HepG2 (cell line): ENCODE results near the gene PKD1L1. TPM values are rescaled to one million over a fixed set of nuclear protein-coding genes. Genes with fewer than 3 reads are reported as not detected.

Experiments used
- ATAC-seq: fragments of 200-7000 bp; cut with Tn5 transposase; 3 replicates; pipeline ENCODE4 v1.9.1; 2020; ENCODE audit warnings: mild to moderate bottlenecking, moderate library complexity
- BruUV-seq: library from RNA; stranded (reverse); fragments of 400-500 nt; replicated peaks from 2 replicates; lab custom pipeline; 2021; lab: Mats Ljungman, UMichigan
- CTCF ChIA-PET: fragments of 300-600 bp; formaldehyde crosslinking; extraction: SDS; loops from one replicate; lab custom pipeline; 2021; ENCODE audit warnings: low total read pairs, inconsistent platforms, low intra/inter-chr PET ratio; lab: Yijun Ruan, JAX
- POLR2A ChIA-PET: fragments of 350-600 bp; sonication (Branson Sonifier 250); formaldehyde crosslinking; loops from one replicate; lab custom pipeline; 2020; ENCODE audit warnings: antibody characterized with exemption, inconsistent platforms; lab: Yijun Ruan, JAX
- DNase-seq: peaks from one replicate; pipeline ENCODE4 v3.0.0-alpha.2; 2015; ENCODE audit warnings: low spot score
- FAIRE-seq: peaks from 3 replicates; lab custom pipeline; 2011; peaks lifted over from hg19 to GRCh38; lab: Jason Lieb, UNC
- H2AFZ ChIP-seq: one replicate; pipeline ENCODE4 v1.6.1; 2011; ENCODE audit warnings: low read length, inconsistent platforms
- H3K27ac ChIP-seq: fragments of 300-600 bp; 3 replicates; pipeline ENCODE4 v1.8.0; 2011; ENCODE audit warnings: mixed run types, mild to moderate bottlenecking, mixed read lengths, low read length, inconsistent platforms; ENCODE audit not compliant: insufficient read depth; ENCODE audit errors: extremely low read length
- H3K27me3 ChIP-seq, 2 experiments: fragments of 200-600 bp in 1 of 2; 2 replicates in 1 of 2; 3 replicates in 1 of 2; pipeline versions ENCODE4 v1.6.0 to v1.8.0; 2011; ENCODE audit warnings: low read length in 2 of 2, mild to moderate bottlenecking in 2 of 2, moderate library complexity in 2 of 2, inconsistent platforms in 1 of 2; ENCODE audit not compliant: insufficient read depth in 2 of 2, control insufficient read depth in 1 of 2
- H3K36me3 ChIP-seq, 2 experiments: fragments of 200-600 bp in 1 of 2; replicated peaks in 1 of 2; 2 replicates in 1 of 2; 3 replicates in 1 of 2; pipeline versions ENCODE4 v1.5.1 to v1.8.0; 2011; ENCODE audit warnings: low read length in 2 of 2, inconsistent platforms in 1 of 2; ENCODE audit not compliant: insufficient read depth in 2 of 2, control insufficient read depth in 1 of 2
- H3K4me1 ChIP-seq: 2 replicates; pipeline ENCODE4 v1.5.1; 2012; ENCODE audit warnings: low read length, inconsistent platforms; ENCODE audit not compliant: insufficient read depth
- H3K4me2 ChIP-seq: 2 replicates; pipeline ENCODE4 v1.6.0; 2011; ENCODE audit warnings: low read depth, low read length, inconsistent platforms
- H3K4me3 ChIP-seq, 3 experiments: fragments of 200-600 bp in 1 of 3; sonication (generic), shearing (Covaris generic) in 1 of 3; replicated peaks in 1 of 3; 2 replicates each; pipeline ENCODE4 v1.5.1; 2011 to 2016; ENCODE audit warnings: low read length in 3 of 3, inconsistent platforms in 2 of 3, low read depth in 2 of 3, mild to moderate bottlenecking in 2 of 3, control low read depth in 1 of 3, mixed read lengths in 1 of 3; ENCODE audit not compliant: insufficient read depth in 1 of 3
- H3K79me2 ChIP-seq: one replicate; pipeline ENCODE4 v1.6.1; 2011; ENCODE audit warnings: low read length, inconsistent platforms; ENCODE audit not compliant: insufficient read depth
- H3K9ac ChIP-seq: 2 replicates; pipeline ENCODE4 v1.6.0; 2011; ENCODE audit warnings: mild to moderate bottlenecking, low read depth, low read length, inconsistent platforms; ENCODE audit not compliant: insufficient read depth
- H3K9me3 ChIP-seq: 2 replicates; pipeline ENCODE4 v1.5.1; 2012; ENCODE audit warnings: mild to moderate bottlenecking, low read length
- H4K20me1 ChIP-seq: 2 replicates; pipeline ENCODE4 v1.6.0; 2011; ENCODE audit warnings: inconsistent platforms, mild to moderate bottlenecking, low read length, moderate library complexity; ENCODE audit not compliant: insufficient read depth
- FIP1L1 ChIP-seq: fragments of 200-400 bp; formaldehyde crosslinking; IDR thresholded peaks from 2 replicates; pipeline ENCODE4 v1.6.1; 2018; ENCODE audit warnings: low read depth, mild to moderate bottlenecking, low read length, moderate library complexity, borderline replicate concordance; ENCODE audit not compliant: insufficient read depth
- JUND ChIP-seq: sonication (generic); formaldehyde crosslinking; IDR thresholded peaks from 2 replicates; pipeline ENCODE4 v1.8.0; 2022; ENCODE audit warnings: mild to moderate bottlenecking, missing genetic modification reagents
- MAFK ChIP-seq, 2 experiments: IDR thresholded peaks in 1 of 2; conservative IDR thresholded peaks in 1 of 2; 2 replicates each; pipeline ENCODE4 v1.6.1; 2011; ENCODE audit warnings: improper control_type of control experiment in 2 of 2, low read length in 2 of 2
- RAD21 ChIP-seq: fragments of 450-650 bp; formaldehyde crosslinking; IDR thresholded peaks from 2 replicates; pipeline ENCODE4 v1.5.0; 2020; ENCODE audit warnings: mild to moderate bottlenecking
- ZNF264 ChIP-seq: sonication (generic); formaldehyde crosslinking; IDR thresholded peaks from 2 replicates; pipeline ENCODE4 v1.4.0; 2020; ENCODE audit warnings: missing genetic modification reagents
- ZNF451 ChIP-seq: sonication (generic); formaldehyde crosslinking; IDR thresholded peaks from 2 replicates; pipeline ENCODE4 v1.5.0; 2020; ENCODE audit warnings: mild to moderate bottlenecking, missing genetic modification reagents
- WGBS: methylation state at CpG from one replicate; pipeline ENCODE4 v1.1.6; 2017; ENCODE audit warnings: low lambda C conversion rate; 5-methylcytosine and 5-hydroxymethylcytosine counted together
- in situ Hi-C: cut with HindIII; loops from 2 replicates; pipeline ENCODE4 v1.10.0; 2017; ENCODE audit warnings: low pct_unique_long_range_greater_than_20kb; ENCODE audit not compliant: extremely low pct_ligation_motif_present
- intact Hi-C: fragments of 100-400 bp; cut with micrococcal nuclease; formaldehyde crosslinking; loops from one replicate; pipeline ENCODE4 v1.10.0; 2022; ENCODE audit not compliant: unreplicated experiment
- polyA plus RNA-seq, 8 experiments: library from polyadenylated mRNA; depleted of rRNA in 3 of 8; stranded (reverse) in 7 of 8; unstranded in 1 of 8; fragments of >200 nt; fragmentation: Illumina TruSeq in 4 of 8; extraction: Trizol in 4 of 8; gene quantifications; 2 replicates each; pipeline versions ENCODE4 v1.2.1 to v1.2.3, GENCODE V29; 2011 to 2016; ENCODE audit warnings: low read depth in 4 of 8, missing spikeins in 1 of 8, mixed read lengths in 1 of 8; ENCODE audit not compliant: insufficient read depth in 1 of 8
- total RNA-seq, 5 experiments: library from RNA; depleted of rRNA; stranded (reverse); fragments of >200 nt; fragmentation: Illumina TruSeq; extraction: Trizol; gene quantifications; 2 replicates each; pipeline ENCODE4 v1.2.3, GENCODE V29; 2016; ENCODE audit warnings: low read depth in 1 of 5
- TF ChIP-seq, protein P1 (sequence below): sonication (generic); formaldehyde crosslinking; IDR thresholded peaks from 2 replicates; pipeline ENCODE4 v1.4.0; 2020; ENCODE audit warnings: missing genetic modification reagents
- TF ChIP-seq, protein P2 (sequence below): sonication (generic); formaldehyde crosslinking; conservative IDR thresholded peaks from 2 replicates; pipeline ENCODE4 v1.4.0; 2020; ENCODE audit warnings: missing genetic modification reagents

PKD1L1 gene
- total and polyA plus RNA-seq, 2 of the 13 experiments (the other 11 are each of a cell fraction or from before 2014, with no cell fraction given) = 0.01 TPM; not detected in 1

DNA sequence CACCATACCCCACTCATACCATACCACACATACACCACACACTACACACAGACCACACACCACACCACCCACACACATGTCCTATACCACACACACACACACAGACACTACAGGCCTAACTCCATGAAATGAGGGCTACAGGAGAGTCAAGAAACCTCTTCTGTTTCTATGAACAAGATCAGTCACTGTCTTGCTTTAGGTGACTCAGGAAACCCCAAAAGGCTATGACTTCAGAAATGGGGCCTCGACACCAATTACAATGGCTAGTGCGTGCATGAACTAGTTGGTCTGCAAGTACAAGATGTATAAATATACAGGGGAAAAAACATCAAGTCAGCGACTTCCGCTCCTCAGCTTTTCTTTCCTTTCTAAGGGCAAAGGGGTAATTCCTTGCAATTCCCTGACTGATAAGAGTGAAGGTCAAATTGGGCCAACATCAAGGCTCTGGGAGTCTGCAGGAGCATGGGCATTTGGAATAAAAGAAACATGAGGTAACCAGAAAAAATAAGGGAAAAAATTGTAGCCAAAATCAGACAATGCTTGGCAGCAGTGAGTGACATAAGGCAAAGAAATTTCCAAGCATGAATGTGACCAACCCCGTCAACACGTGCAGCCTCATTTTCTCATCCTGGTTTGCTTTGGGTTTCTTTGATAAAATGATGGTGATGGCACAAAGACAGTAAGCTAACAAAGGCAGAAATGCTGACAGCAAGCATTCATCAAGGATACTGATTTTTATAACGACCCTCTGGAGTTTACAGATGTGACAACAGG is 1.5 kb downstream of the PKD1L1 start:
- Histone ChIP-seq H4K20me1 (no peaks in the 10 kb centered on the region), H3K27ac (no peak overlapping the region), H3K9me3 (no peaks in the 10 kb centered on the region), H3K27me3 (peaks cover 0 to 7% of the 10 kb centered on the region in 2 experiments; a peak in 2 of 5 replicates), H3K4me1 (peaks cover 36% of the 10 kb centered on the region)
- CTCF ChIA-PET = no interaction called here
- DNase-seq (no peak), FAIRE-seq (no peak)
- WGBS = 62% methylated on average over 7 of the region's 7 CpGs
- peak in 1 of 2 experiments; percentile 1; a peak in 1 of 4 replicates for TF ChIP-seq MAFK (conservative IDR thresholded peaks at IDR 0.05 in 1 of 2, IDR thresholded peaks at IDR 0.05 in 1 of 2; ENCODE audit: low read length in 2 of 2)
- no peak for TF ChIP-seq ZNF264
- no peak for TF ChIP-seq JUND (CRISPR knock-in tag)
- TF ChIP-seq, all 625 proteins: peak for 1
- ATAC-seq = no peak
- Histone ChIP-seq H3K36me3 (no peaks in the 10 kb centered on the region), H3K9ac (no peak overlapping the region), H3K4me3 (no peak overlapping the region), H3K4me2 (no peak overlapping the region), H3K79me2 (no peaks in the 10 kb centered on the region), H2AFZ (no peak overlapping the region)
- POLR2A ChIA-PET = no interaction called here
- no TSS peak for BruUV-seq
- intact Hi-C loops (loop anchor here (10.0 kb wide), 1 partner anchor 682 kb away; no protein-coding TSS in a partner anchor), in situ Hi-C loops (no loop called here)

DNA sequence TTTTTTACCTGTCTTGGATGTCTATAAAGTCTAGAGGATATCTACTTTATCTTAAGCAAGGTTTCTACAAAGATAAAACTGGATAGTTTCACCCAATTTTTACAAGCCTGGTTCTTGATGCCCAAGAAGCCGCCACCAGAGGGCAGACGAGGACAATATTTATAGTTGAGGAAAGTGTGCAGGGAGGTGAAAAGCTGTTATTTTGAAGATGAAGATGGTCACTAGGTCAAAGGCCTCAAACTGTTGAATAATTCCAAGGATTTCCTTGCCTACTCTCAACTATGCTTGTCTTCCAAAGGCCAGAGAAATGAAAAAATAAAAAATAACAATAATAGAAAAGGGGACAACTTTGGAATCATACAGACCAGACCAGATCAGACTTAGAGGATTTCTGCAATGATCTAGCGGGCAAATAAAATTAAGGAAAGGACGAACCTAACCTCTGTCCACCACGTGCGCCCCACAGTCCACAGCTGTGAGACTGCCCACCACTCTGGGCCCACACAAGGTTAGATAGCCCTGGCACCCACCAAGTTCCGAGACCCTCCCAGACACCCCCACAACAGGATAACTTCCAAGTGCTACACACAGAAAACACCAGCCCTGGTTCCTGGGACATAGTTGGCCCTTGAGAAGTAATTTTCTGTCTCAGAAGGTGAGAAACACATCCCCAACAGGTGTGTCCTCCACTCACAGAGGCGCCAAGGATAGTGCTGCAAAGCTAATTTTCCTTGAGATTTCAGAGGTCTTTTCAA is 2.8 kb downstream of the PKD1L1 start:
- ChIA-PET POLR2A (interaction anchor here (1.1 kb wide), 1 partner anchor 165 kb away, joined by 5 read pairs; no protein-coding TSS in a partner anchor), CTCF (interaction anchor here (1.4 to 1.6 kb wide), 3 partner anchors 23 to 680 kb away, joined by 3 to 20 read pairs (median 17); no protein-coding TSS in a partner anchor)
- BruUV-seq = no TSS peak
- ATAC-seq (peak; percentile 61; the same call in 2 of the 3 replicates), DNase-seq (peak; percentile 57), FAIRE-seq (peak; percentile 80)
- Histone ChIP-seq H3K9me3 (no peaks in the 10 kb centered on the region), H3K4me3 (no peak overlapping the region), H2AFZ (no peak overlapping the region), H3K4me1 (peaks cover 29% of the 10 kb centered on the region), H3K4me2 (no peak overlapping the region), H3K27ac (no peak overlapping the region), H3K9ac (no peak overlapping the region), H3K79me2 (no peaks in the 10 kb centered on the region), H4K20me1 (no peaks in the 10 kb centered on the region), H3K27me3 (peaks cover 2 to 7% of the 10 kb centered on the region in 2 experiments; a peak in 2 of 5 replicates), H3K36me3 (no peaks in the 10 kb centered on the region)
- in situ Hi-C loops (no loop called here), intact Hi-C loops (loop anchor here (1.0 to 10.0 kb wide), 4 partner anchors 24 to 681 kb away; no protein-coding TSS in a partner anchor)
- 42% methylated on average over 6 of the region's 8 CpGs for WGBS
- TF ChIP-seq, protein P1, sequence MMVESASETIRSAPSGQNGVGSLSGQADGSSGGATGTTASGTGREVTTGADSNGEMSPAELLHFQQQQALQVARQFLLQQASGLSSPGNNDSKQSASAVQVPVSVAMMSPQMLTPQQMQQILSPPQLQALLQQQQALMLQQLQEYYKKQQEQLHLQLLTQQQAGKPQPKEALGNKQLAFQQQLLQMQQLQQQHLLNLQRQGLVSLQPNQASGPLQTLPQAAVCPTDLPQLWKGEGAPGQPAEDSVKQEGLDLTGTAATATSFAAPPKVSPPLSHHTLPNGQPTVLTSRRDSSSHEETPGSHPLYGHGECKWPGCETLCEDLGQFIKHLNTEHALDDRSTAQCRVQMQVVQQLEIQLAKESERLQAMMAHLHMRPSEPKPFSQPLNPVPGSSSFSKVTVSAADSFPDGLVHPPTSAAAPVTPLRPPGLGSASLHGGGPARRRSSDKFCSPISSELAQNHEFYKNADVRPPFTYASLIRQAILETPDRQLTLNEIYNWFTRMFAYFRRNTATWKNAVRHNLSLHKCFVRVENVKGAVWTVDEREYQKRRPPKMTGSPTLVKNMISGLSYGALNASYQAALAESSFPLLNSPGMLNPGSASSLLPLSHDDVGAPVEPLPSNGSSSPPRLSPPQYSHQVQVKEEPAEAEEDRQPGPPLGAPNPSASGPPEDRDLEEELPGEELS = no peak
- TF ChIP-seq RAD21 (CRISPR knock-in tag) = peak; percentile 60; the same call in 1 of the 2 replicates
- TF ChIP-seq ZNF451 = no peak
- TF ChIP-seq, protein P2, sequence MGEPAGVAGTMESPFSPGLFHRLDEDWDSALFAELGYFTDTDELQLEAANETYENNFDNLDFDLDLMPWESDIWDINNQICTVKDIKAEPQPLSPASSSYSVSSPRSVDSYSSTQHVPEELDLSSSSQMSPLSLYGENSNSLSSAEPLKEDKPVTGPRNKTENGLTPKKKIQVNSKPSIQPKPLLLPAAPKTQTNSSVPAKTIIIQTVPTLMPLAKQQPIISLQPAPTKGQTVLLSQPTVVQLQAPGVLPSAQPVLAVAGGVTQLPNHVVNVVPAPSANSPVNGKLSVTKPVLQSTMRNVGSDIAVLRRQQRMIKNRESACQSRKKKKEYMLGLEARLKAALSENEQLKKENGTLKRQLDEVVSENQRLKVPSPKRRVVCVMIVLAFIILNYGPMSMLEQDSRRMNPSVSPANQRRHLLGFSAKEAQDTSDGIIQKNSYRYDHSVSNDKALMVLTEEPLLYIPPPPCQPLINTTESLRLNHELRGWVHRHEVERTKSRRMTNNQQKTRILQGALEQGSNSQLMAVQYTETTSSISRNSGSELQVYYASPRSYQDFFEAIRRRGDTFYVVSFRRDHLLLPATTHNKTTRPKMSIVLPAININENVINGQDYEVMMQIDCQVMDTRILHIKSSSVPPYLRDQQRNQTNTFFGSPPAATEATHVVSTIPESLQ (CRISPR knock-in tag) = no peak
- TF ChIP-seq FIP1L1 = no peak
